Progenitor cell of endocrine pancreas (in vitro differentiated cells): ENCODE data around the gene KRTAP4-8. TPM values are rescaled to one million over a fixed set of nuclear protein-coding genes. Genes with fewer than 3 reads are reported as not detected.
"Not testable (repeated sequence)": the region's sequence is repeated elsewhere in the genome, so short reads cannot be mapped to it uniquely, and the experiment has no call there.

Source experiments
- DNase-seq: peaks from one replicate; pipeline ENCODE4 v3.0.0; 2021; ENCODE audit warnings: low spot score; ENCODE audit not compliant: unreplicated experiment
- H3K27ac Mint-ChIP-seq: 2 replicates; pipeline ENCODE4 v1.8.0; 2021; ENCODE audit warnings: mild to moderate bottlenecking, moderate library complexity, mixed read lengths
- H3K27me3 Mint-ChIP-seq: 2 replicates; pipeline ENCODE4 v1.8.0; 2021; ENCODE audit warnings: mixed read lengths
- H3K36me3 Mint-ChIP-seq: 2 replicates; pipeline ENCODE4 v1.8.0; 2022; ENCODE audit warnings: mixed read lengths; ENCODE audit not compliant: insufficient read depth
- H3K4me1 Mint-ChIP-seq: 2 replicates; pipeline ENCODE4 v1.8.0; 2021; ENCODE audit warnings: low read depth, mixed read lengths
- H3K4me3 Mint-ChIP-seq: 2 replicates; pipeline ENCODE4 v1.8.0; 2021; ENCODE audit warnings: low read depth, mild to moderate bottlenecking, moderate library complexity, mixed read lengths
- H3K9me3 Mint-ChIP-seq: 2 replicates; pipeline ENCODE4 v1.8.0; 2021; ENCODE audit warnings: low read depth, mixed read lengths
- total RNA-seq: library from RNA; stranded (reverse); gene quantifications from 2 replicates; pipeline ENCODE4 v1.2.1, GENCODE V29; 2021
- TF ChIP-seq, protein P1 (sequence below): fragments of 200-600 bp; sonication (generic); IDR thresholded peaks from one replicate; pipeline ENCODE4 v1.5.0; 2021; ENCODE audit warnings: antibody characterized with exemption, mild to moderate bottlenecking; ENCODE audit not compliant: unreplicated experiment

KRTAP4-8 gene
- total RNA-seq, 1 donor from 2014 or later, result not detected

DNA sequence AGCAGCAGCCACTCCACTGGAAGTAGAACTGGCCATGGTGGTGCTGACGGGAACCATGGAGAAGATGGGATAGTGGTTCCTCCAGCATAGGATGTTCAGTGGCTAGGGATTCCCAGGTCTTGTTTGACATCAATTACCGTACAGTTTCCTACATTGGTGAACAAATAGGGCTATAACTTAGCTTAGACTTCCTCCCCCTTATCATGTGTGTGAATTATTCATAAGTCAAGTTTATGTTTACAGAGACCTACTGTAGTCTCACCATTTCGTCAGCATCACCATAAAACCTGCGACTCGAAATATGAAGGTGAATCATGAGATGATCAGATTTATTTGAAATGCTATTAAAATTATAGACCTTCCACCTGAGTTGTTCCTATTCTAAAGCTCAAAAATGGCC lies 39.2 kb downstream of the KRTAP4-8 start:
- Mint-ChIP-seq H3K27me3 (no peaks in the 10 kb centered on the region), H3K9me3 (peaks cover 6% of the 10 kb centered on the region), H3K36me3 (no peaks in the 10 kb centered on the region), H3K4me3 (no peak overlapping the region), H3K27ac (no peak overlapping the region), H3K4me1 (peaks cover 8% of the 10 kb centered on the region)
- DNase-seq, result no peak
- TF ChIP-seq, protein P1, sequence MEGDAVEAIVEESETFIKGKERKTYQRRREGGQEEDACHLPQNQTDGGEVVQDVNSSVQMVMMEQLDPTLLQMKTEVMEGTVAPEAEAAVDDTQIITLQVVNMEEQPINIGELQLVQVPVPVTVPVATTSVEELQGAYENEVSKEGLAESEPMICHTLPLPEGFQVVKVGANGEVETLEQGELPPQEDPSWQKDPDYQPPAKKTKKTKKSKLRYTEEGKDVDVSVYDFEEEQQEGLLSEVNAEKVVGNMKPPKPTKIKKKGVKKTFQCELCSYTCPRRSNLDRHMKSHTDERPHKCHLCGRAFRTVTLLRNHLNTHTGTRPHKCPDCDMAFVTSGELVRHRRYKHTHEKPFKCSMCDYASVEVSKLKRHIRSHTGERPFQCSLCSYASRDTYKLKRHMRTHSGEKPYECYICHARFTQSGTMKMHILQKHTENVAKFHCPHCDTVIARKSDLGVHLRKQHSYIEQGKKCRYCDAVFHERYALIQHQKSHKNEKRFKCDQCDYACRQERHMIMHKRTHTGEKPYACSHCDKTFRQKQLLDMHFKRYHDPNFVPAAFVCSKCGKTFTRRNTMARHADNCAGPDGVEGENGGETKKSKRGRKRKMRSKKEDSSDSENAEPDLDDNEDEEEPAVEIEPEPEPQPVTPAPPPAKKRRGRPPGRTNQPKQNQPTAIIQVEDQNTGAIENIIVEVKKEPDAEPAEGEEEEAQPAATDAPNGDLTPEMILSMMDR, result no peak

DNA sequence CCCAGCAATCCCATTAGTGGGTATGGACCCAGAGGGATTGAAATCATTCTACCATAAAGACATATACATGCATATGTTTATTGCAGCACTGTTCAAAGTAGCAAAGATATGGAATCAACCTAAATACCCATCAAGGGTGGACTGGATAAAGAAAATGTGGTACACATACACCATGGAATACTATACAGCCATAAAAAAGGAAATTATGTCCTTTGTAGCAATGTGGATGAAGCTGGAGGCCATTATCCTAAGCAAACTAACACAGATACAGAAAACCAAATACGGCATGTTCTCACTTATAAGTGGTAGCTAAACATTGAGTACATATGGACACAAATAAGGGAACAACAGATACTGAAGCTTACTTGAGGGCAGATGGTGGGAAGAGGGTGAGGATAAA lies 40.4 kb downstream of the KRTAP4-8 start:
- no peak for DNase-seq
- H3K9me3 Mint-ChIP-seq, result peaks cover 15% of the 10 kb centered on the region
- H3K27ac Mint-ChIP-seq, result no peak overlapping the region

DNA sequence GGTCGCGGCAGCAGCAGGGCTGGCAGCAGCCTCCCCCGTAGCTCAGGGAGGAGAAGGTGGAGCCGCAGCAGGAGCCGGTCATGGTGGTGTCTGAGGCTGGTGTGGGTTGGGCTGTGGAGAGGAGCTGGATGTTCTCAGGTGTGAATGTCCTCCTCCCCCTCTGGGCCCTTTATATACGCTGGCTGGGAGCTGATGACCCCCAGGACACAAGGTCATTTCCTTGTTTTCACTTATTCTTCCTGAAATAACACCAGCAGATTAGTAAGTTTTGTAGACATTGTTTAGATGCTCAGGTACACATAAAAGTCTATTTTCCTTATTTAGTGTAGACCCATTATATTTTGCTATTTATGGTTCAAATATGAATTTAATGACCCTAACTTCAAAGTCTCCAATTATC lies 42.8 kb downstream of the KRTAP4-8 start, which contains the start of gene KRTAP2-2:
Gene KRTAP2-2, minus strand, starts transcription at position 101 of the 400 bp plus-strand sequence. Its CDS starts 19 bp downstream, at position 82.
- not testable (repeated sequence) for H3K27ac Mint-ChIP-seq, H3K4me3 Mint-ChIP-seq, H3K36me3 Mint-ChIP-seq, H3K27me3 Mint-ChIP-seq, DNase-seq, H3K4me1 Mint-ChIP-seq
- peaks cover 17% of the 10 kb centered on the region for H3K9me3 Mint-ChIP-seq

More for the DNA sequence above, 40.4 kb downstream of the KRTAP4-8 start:
- no peaks in the 10 kb centered on the region for H3K27me3 Mint-ChIP-seq
- H3K4me1 Mint-ChIP-seq, result peaks cover 8% of the 10 kb centered on the region
- H3K36me3 Mint-ChIP-seq, result peaks cover 2% of the 10 kb centered on the region
- TF ChIP-seq, protein P1, result no peak
- H3K4me3 Mint-ChIP-seq, result no peak overlapping the region

DNA sequence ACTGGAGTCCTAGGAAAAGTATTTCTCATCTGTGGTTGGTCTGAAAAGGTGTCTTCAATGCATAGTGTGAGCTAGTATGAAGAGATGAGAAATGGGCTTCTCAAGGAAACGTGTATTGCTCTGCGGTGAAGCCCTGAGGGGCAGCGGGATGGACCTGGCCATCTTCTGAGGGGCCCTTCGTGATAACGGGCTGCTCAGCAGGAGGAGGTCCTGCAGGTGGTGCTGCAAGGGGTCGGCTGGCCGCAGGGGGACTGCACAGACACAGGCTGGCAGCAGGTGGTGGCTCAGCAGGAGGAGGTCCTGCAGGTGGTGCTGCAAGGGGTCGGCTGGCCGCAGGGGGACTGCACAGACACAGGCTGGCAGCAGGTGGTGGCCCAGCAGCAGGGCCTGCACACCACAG lies 43.4 kb downstream of the KRTAP4-8 start:
- H3K27me3 Mint-ChIP-seq, H3K36me3 Mint-ChIP-seq, H3K27ac Mint-ChIP-seq, DNase-seq, H3K4me1 Mint-ChIP-seq, H3K4me3 Mint-ChIP-seq: not testable (repeated sequence)
- H3K9me3 Mint-ChIP-seq, result peaks cover 17% of the 10 kb centered on the region

DNA sequence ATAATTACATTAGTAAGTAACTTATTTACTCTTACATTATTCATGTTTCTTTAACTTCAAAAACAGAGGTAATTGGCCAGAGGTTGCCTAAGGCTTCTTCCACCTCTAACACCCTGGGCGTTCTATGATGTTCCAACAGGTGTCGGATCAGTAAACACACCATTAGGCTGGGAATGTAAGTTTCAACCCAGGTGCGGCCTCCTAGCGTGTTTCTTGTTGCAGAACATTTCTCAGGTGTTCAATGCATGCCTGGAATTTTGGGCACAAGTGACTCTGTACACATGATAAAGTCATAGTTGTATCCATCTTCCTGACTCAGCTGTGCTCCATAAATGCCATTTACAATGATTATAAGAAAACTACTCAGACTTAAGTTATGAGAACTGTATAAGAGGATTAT lies 43.9 kb downstream of the KRTAP4-8 start:
- Mint-ChIP-seq H3K36me3 (peaks cover 2% of the 10 kb centered on the region), H3K4me1 (no peaks in the 10 kb centered on the region), H3K27me3 (no peaks in the 10 kb centered on the region), H3K4me3 (no peak overlapping the region), H3K27ac (no peak overlapping the region), H3K9me3 (peaks cover 17% of the 10 kb centered on the region)
- DNase-seq, result no peak
- TF ChIP-seq, protein P1, result no peak

DNA sequence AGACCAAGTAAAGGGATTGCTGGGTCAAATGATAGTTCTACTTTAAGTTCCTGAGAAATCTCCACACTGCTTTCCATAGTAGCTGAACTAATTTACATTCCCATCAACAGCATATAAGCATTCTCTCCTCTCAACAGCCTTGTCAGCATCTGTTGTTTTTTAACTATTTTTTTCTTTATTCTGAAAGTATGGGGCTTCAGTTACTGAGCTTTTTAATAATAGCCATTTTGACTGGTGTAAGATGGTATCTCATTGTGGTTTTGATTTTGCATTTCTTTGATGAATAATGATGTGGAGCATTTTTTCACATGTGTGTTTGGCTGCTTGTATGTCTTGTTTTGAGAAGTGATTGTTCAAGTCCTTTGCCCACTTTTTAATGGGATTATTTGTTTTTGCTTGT lies 45.4 kb downstream of the KRTAP4-8 start:
- DNase-seq, result no peak
- H3K9me3 Mint-ChIP-seq, result peaks cover 17% of the 10 kb centered on the region
- no peaks in the 10 kb centered on the region for H3K27me3 Mint-ChIP-seq
- TF ChIP-seq, protein P1, result no peak
- H3K4me1 Mint-ChIP-seq, result peaks cover 2% of the 10 kb centered on the region
- H3K27ac Mint-ChIP-seq, result no peak overlapping the region
- H3K4me3 Mint-ChIP-seq, result no peak overlapping the region
- peaks cover 2% of the 10 kb centered on the region for H3K36me3 Mint-ChIP-seq
